ENCODE results near the gene LMNB1.
"Not testable (repeated sequence)": the region's sequence is repeated elsewhere in the genome, so short reads cannot be mapped to it uniquely, and the experiment has no call there.

LMNB1 gene, protein sequence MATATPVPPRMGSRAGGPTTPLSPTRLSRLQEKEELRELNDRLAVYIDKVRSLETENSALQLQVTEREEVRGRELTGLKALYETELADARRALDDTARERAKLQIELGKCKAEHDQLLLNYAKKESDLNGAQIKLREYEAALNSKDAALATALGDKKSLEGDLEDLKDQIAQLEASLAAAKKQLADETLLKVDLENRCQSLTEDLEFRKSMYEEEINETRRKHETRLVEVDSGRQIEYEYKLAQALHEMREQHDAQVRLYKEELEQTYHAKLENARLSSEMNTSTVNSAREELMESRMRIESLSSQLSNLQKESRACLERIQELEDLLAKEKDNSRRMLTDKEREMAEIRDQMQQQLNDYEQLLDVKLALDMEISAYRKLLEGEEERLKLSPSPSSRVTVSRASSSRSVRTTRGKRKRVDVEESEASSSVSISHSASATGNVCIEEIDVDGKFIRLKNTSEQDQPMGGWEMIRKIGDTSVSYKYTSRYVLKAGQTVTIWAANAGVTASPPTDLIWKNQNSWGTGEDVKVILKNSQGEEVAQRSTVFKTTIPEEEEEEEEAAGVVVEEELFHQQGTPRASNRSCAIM
- 31.8 to 106 (median 41.6) reads per million in 3 experiments for total RNA-seq

DNA sequence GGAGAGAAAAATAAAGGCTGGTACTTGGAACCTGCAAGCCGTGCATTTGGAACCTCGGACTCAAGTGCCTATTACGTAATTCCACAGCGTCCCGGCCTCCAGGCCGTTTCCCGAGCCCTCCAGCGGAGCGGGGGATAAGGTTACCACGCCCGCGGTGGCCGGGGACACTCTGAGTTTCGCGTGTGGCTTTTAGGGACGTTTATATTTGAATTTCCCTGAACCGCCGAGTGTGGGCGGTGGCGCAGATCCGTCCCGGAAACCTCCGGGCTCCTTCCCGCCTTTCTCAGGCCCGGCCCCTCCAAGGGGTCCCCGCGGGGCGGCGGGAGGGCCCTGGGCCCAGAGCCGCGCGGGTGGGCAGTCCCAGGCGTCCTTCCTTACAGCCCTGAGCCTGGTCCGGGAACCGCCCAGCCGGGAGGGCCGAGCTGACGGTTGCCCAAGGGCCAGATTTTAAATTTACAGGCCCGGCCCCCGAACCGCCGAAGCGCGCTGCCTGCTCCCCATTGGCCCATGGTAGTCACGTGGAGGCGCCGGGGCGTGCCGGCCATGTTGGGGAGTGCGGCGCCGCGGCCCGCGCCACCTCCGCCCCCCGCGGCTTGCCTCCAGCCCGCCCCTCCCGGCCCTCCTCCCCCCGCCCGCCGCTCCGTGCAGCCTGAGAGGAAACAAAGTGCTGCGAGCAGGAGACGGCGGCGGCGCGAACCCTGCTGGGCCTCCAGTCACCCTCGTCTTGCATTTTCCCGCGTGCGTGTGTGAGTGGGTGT is at the start of gene LMNB1:
LMNB1 (plus strand) TSS at position 638 of the 758 bp plus-strand sequence. CDS start 373 bp downstream, outside the sequence.
- DNase-seq = peak; percentile 92

- no peak for DNase-seq
Observed at GRCh38 chr5:126732716-126733115, 44.2 kb upstream of the LMNB1 start.

GRCh38 chr5:126734573-126734972 is 42.4 kb upstream of the LMNB1 start:
- DNase-seq = not testable (repeated sequence)

DNA sequence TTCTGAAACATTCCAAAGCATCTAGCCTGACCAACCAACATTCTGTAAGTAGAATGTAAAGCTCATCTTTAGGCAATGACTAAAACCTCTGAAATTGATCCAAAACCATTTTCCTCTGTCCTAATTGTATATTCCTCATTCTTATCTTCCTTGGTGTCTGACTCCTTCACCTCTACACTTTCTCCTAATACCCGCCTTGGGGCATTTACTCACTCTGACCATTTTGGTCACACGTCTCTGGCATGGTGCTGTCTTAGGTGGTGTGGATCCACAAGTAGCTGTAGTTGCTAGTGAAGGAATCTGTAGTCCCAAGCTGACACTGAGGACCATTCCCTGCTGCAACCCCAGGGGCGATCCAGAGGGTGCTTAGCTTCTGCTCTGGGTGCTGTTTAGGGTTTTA is 40.8 kb upstream of the LMNB1 start:
- no peak for DNase-seq

DNA sequence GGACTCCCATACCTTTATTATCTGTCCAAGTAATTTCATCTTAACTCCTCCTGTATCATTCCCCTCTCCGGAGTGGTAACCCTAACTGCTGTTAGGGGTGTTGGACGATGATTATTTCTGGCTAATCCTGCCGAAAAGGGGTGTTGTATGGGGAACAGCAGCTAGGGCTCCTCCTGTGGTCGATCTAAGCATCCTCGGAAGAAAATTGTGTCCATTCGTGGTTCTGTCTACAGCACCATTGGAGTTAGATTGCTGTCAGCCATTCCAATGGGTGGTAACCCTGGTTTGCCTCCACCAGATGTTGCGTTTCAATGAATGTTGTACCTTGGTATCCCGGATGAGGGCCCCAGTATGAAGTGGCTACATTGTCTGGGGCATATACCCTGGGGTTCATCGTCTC is 35.6 kb upstream of the LMNB1 start:
- no peak for DNase-seq

DNA sequence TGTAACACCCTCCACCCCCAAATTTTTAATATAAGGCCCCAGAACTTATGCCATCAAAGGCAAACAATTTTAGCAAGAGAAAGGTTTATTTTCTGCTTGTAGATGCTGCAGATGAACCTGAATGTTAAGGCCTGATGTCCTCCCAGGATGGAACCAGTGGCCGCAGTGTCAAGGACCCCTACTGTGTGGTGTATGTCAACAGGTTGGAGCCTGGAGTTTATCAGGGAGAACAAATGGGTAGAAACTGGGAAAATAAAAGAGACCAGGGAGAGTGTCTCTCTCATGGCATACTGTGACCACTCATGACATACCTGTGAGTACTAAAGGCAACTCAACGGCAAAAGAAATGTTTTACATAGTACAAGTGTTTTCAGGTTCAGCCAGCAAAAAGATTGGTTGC is 34.5 kb upstream of the LMNB1 start:
- DNase-seq = no peak

GRCh38 chr5:126744836-126745235 is 32.1 kb upstream of the LMNB1 start:
- no peak for DNase-seq

GRCh38 chr5:126745259-126745992 is 31.5 kb upstream of the LMNB1 start:
- no peak for DNase-seq

- no peak for DNase-seq
Observed at GRCh38 chr5:126746290-126746689, 30.6 kb upstream of the LMNB1 start.

GRCh38 chr5:126752081-126752785 is 24.7 kb upstream of the LMNB1 start:
- DNase-seq = no peak

DNA sequence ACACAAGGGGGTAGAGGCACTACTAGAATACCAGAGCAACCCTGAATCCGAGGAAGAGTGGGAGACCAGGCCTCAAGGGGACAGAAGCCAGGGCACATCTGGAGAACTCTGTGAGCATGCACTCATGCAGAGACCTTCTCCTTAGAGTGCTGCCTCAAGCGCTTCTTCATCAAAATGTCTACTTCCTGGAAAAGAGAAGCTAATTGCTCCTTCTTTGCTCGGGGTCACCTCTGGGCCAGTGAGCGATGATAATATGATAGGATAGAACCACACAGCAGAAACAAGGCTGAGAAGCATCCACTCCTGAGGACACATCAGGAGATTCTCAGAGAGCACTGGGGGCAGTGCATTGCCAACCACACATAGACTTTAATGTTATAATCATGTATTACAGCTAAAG is 23.7 kb upstream of the LMNB1 start:
- DNase-seq = no peak

DNA sequence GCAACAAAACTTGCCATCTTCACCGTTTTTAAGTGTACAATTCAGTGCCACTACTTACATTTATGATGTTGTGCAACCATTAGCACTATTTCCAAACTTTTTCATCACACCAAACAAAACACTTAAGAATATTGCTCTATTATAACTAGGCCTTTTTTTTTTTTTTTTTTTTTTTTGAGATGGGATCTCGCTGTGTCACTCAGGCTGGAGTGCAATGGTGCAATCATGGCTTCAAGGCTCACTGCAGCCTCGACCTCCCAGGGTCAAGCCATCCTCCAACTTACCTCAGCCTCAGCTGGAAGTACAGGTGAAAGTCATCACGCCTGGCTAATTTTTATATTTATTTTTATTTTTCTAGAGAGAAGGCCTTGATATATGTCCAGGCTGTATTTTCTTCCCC is 22.3 kb upstream of the LMNB1 start:
- DNase-seq = no peak

- DNase-seq = no peak
Observed at GRCh38 chr5:126755593-126755992, 21.3 kb upstream of the LMNB1 start.

- no peak for DNase-seq
Observed at GRCh38 chr5:126757713-126758357, 19.1 kb upstream of the LMNB1 start.

GRCh38 chr5:126763371-126763770 is 13.6 kb upstream of the LMNB1 start:
- DNase-seq = no peak

- no peak for DNase-seq
Observed at GRCh38 chr5:126769703-126770102, 7.2 kb upstream of the LMNB1 start.

- not testable (repeated sequence) for DNase-seq
Observed at GRCh38 chr5:126773536-126773935, 3.4 kb upstream of the LMNB1 start.

DNA sequence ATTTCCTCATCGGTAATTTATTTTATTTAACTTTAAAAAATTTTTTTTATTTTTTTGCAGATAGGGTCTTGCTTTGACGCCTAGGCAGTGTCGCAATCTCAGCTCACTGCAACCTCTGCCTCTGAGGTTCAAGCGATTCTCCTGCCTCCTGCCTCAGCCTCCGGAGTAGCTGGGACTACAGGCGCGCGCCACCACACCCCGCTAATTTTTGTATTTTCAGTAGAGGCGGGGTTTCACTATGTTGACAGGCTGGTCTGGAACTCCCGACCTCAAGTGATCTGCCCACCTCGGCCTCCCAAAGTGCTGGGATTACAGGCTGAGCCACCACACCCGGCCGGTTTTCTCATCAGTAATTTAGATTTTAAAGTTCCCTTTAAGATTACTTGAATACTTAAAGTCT is 2.3 kb upstream of the LMNB1 start:
- not testable (repeated sequence) for DNase-seq

DNA sequence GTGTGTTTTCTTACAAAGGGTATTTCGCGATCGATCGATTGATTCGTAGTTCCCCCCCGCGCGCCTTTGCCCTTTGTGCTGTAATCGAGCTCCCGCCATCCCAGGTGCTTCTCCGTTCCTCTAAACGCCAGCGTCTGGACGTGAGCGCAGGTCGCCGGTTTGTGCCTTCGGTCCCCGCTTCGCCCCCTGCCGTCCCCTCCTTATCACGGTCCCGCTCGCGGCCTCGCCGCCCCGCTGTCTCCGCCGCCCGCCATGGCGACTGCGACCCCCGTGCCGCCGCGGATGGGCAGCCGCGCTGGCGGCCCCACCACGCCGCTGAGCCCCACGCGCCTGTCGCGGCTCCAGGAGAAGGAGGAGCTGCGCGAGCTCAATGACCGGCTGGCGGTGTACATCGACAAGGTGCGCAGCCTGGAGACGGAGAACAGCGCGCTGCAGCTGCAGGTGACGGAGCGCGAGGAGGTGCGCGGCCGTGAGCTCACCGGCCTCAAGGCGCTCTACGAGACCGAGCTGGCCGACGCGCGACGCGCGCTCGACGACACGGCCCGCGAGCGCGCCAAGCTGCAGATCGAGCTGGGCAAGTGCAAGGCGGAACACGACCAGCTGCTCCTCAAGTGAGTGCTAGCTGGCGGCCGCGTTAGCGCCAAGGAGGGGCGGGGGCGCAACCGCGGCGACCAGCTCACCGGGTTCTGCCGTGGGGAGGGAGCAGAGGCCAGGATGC is 480 bp downstream of the LMNB1 start:
- peak; percentile 63 for DNase-seq

- DNase-seq = peak; percentile 94
Observed at GRCh38 chr5:126777975-126778674, 1.2 kb downstream of the LMNB1 start.

All from central memory CD4-positive, alpha-beta T cell (primary cell).